ENCODE measurements around the gene BCL2L2.

- no peak for TF ChIP-seq CTCF (IDR thresholded peaks at IDR 0.05)
- peak in 1 of 2 donors; percentile 53 for TF ChIP-seq POLR2A (IDR thresholded peaks at IDR 0.05)
These were observed 14.2 kb downstream of the BCL2L2 start, which contains the start of gene PABPN1 for GRCh38 chr14:23320584-23321571.
